NB4 (cell line): Measurements from ENCODE around the gene NPTX2.

ENCODE experiments used
- MYC ChIP-seq: IDR thresholded peaks from 2 replicates; pipeline ENCODE4 v1.6.1; 2011; ENCODE audit warnings: low read depth, low read length
- TF ChIP-seq, protein P1 (sequence below): IDR thresholded peaks from one replicate; pipeline ENCODE4 v1.5.1; 2012; ENCODE audit warnings: low read depth, low read length
- TF ChIP-seq, protein P2 (sequence below): IDR thresholded peaks from 2 replicates; pipeline ENCODE4 v1.6.1; 2011; ENCODE audit warnings: low read depth, low read length

DNA sequence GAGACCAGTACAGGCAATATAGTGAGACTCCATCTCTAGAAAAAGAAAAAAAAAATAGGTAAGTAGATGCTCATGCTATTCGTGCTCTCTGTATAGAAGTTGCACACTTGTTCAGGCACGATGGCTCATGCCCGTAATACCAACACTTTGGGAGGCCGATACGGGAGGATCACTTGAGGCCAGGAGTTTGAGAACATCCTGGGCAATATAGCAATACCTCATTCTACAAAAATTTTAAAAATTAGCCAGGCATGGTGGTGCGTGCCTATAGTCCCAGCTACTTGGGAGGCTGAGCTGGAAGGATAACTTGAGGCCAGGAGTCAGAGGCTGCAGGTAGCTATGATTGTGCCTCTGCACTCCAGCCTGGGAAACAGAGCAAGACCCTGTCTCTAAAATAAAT, 17.2 kb upstream of the NPTX2 start:
- TF ChIP-seq, protein P1, sequence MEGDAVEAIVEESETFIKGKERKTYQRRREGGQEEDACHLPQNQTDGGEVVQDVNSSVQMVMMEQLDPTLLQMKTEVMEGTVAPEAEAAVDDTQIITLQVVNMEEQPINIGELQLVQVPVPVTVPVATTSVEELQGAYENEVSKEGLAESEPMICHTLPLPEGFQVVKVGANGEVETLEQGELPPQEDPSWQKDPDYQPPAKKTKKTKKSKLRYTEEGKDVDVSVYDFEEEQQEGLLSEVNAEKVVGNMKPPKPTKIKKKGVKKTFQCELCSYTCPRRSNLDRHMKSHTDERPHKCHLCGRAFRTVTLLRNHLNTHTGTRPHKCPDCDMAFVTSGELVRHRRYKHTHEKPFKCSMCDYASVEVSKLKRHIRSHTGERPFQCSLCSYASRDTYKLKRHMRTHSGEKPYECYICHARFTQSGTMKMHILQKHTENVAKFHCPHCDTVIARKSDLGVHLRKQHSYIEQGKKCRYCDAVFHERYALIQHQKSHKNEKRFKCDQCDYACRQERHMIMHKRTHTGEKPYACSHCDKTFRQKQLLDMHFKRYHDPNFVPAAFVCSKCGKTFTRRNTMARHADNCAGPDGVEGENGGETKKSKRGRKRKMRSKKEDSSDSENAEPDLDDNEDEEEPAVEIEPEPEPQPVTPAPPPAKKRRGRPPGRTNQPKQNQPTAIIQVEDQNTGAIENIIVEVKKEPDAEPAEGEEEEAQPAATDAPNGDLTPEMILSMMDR, result no peak
- TF ChIP-seq, protein P2, sequence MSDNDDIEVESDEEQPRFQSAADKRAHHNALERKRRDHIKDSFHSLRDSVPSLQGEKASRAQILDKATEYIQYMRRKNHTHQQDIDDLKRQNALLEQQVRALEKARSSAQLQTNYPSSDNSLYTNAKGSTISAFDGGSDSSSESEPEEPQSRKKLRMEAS, result no peak
- TF ChIP-seq MYC, result no peak
